IgD-negative memory B cell (primary cell): ENCODE data around the gene PCBP1. TPM values are rescaled to one million over a fixed set of nuclear protein-coding genes. Genes with fewer than 3 reads are reported as not detected.

Source experiments
- polyA plus RNA-seq: library from polyadenylated mRNA; unstranded; fragments of 300-500 nt; fragmentation: Illumina TruSeq; gene quantifications from one replicate; pipeline ENCODE4 v1.2.3, GENCODE V29; 2021

PCBP1 gene
- polyA plus RNA-seq, 1 donor from 2014 or later, result 123 TPM

Other genes with a start within 250 kb of the PCBP1 start
- 79.0 TPM for gene SNRNP27, start 193.5 kb upstream of the PCBP1 start, polyA plus RNA-seq
- gene MXD1, start 172.4 kb upstream of the PCBP1 start, polyA plus RNA-seq, result 6.8 TPM
- 0.35 TPM for gene ASPRV1, start 125.8 kb upstream of the PCBP1 start, polyA plus RNA-seq
- 30.7 TPM for gene C2orf42, start 103.5 kb downstream of the PCBP1 start, polyA plus RNA-seq
- 54.1 TPM for gene TIA1, start 161.2 kb downstream of the PCBP1 start, polyA plus RNA-seq
- gene PCYOX1, start 170.7 kb downstream of the PCBP1 start, polyA plus RNA-seq, result 12.6 TPM
- gene SNRPG, start 206.3 kb downstream of the PCBP1 start, polyA plus RNA-seq, result 227 TPM
- 38.4 TPM for gene FAM136A, start 214.6 kb downstream of the PCBP1 start, polyA plus RNA-seq